KMS-11 (cell line): ENCODE results near the gene SPNS3.

ENCODE experiments used
- H2AFZ ChIP-seq: fragments of 200-600 bp; sonication (generic); 2 replicates; pipeline ENCODE4 v1.6.1; 2016; ENCODE audit warnings: antibody characterized with exemption, mixed run types, low read depth
- H3K27ac ChIP-seq: fragments of 200-600 bp; sonication (generic); 2 replicates; pipeline ENCODE4 v1.6.1; 2016; ENCODE audit warnings: mild to moderate bottlenecking, mixed run types
- H3K27me3 ChIP-seq: fragments of 200-600 bp; sonication (generic); 2 replicates; pipeline ENCODE4 v1.6.1; 2017; ENCODE audit warnings: mild to moderate bottlenecking, low read depth, mixed run types, moderate library complexity; ENCODE audit not compliant: insufficient read depth
- H3K36me3 ChIP-seq: fragments of 200-600 bp; sonication (generic); 2 replicates; pipeline ENCODE4 v1.6.1; 2017; ENCODE audit warnings: mild to moderate bottlenecking, mixed run types; ENCODE audit not compliant: insufficient read depth
- H3K4me1 ChIP-seq: fragments of 200-600 bp; sonication (generic); 2 replicates; pipeline ENCODE4 v1.6.1; 2016; ENCODE audit warnings: mild to moderate bottlenecking, low read depth, mixed run types; ENCODE audit not compliant: poor library complexity, severe bottlenecking
- H3K4me2 ChIP-seq: fragments of 200-600 bp; sonication (generic); 2 replicates; pipeline ENCODE4 v1.7.0; 2016; ENCODE audit warnings: mild to moderate bottlenecking, mixed run types
- H3K4me3 ChIP-seq: fragments of 200-600 bp; sonication (generic); IDR thresholded peaks from 2 replicates; pipeline ENCODE4 v1.6.1; 2017; ENCODE audit warnings: low read depth, low read length, mixed read lengths; ENCODE audit not compliant: insufficient read depth
- H3K79me2 ChIP-seq: fragments of 200-600 bp; sonication (generic); 2 replicates; pipeline ENCODE4 v1.6.1; 2016; ENCODE audit warnings: low read depth, mixed run types; ENCODE audit not compliant: insufficient read depth
- H3K9ac ChIP-seq: fragments of 200-600 bp; sonication (generic); 2 replicates; pipeline ENCODE4 v1.6.1; 2016; ENCODE audit warnings: mild to moderate bottlenecking, mixed run types
- H4K20me1 ChIP-seq: fragments of 200-600 bp; sonication (generic); 2 replicates; pipeline ENCODE4 v1.6.1; 2016; ENCODE audit warnings: mild to moderate bottlenecking, mixed run types; ENCODE audit not compliant: insufficient read depth
- TF ChIP-seq, protein P1 (sequence below): fragments of 200-600 bp; sonication (generic); conservative IDR thresholded peaks from 2 replicates; pipeline ENCODE4 v1.6.1; 2017; ENCODE audit warnings: low read depth, mild to moderate bottlenecking, antibody characterized with exemption, low read length, moderate library complexity, mixed read lengths

SPNS3 gene

DNA sequence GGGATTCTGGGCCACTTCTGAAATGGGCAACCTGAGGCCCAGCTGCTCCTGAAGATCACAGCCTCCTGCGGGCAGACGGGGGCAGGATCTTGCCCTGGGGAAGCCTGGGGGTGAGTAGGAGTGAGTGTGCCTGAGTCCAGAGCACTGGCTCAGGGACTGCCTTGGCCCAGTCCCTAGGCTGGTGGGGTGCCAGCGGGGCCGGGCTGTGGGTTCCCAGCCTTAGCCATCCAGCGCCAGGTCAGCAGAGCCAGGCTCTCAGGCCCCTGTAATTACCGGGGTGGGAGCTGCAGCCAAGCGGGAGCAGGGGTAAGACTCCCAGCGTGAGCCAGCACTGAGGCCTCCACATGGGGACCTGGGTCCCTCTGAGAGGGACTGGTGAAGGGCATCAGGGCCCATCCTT is 73.2 kb downstream of the SPNS3 start:
- Histone ChIP-seq H3K9ac (no peak overlapping the region), H3K79me2 (no peaks in the 10 kb centered on the region), H3K4me3 (no peak overlapping the region), H3K4me1 (no peaks in the 10 kb centered on the region), H3K27me3 (peaks cover 21% of the 10 kb centered on the region; the same call in 1 of the 2 replicates), H4K20me1 (no peaks in the 10 kb centered on the region), H3K36me3 (no peaks in the 10 kb centered on the region), H3K4me2 (no peak overlapping the region), H3K27ac (no peak overlapping the region), H2AFZ (no peak overlapping the region)
- TF ChIP-seq, protein P1, sequence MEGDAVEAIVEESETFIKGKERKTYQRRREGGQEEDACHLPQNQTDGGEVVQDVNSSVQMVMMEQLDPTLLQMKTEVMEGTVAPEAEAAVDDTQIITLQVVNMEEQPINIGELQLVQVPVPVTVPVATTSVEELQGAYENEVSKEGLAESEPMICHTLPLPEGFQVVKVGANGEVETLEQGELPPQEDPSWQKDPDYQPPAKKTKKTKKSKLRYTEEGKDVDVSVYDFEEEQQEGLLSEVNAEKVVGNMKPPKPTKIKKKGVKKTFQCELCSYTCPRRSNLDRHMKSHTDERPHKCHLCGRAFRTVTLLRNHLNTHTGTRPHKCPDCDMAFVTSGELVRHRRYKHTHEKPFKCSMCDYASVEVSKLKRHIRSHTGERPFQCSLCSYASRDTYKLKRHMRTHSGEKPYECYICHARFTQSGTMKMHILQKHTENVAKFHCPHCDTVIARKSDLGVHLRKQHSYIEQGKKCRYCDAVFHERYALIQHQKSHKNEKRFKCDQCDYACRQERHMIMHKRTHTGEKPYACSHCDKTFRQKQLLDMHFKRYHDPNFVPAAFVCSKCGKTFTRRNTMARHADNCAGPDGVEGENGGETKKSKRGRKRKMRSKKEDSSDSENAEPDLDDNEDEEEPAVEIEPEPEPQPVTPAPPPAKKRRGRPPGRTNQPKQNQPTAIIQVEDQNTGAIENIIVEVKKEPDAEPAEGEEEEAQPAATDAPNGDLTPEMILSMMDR = no peak

GRCh38 chr17:4507361-4508111 is 73.8 kb downstream of the SPNS3 start:
- Histone ChIP-seq H3K79me2 (no peaks in the 10 kb centered on the region), H3K4me3 (no peak overlapping the region)

DNA sequence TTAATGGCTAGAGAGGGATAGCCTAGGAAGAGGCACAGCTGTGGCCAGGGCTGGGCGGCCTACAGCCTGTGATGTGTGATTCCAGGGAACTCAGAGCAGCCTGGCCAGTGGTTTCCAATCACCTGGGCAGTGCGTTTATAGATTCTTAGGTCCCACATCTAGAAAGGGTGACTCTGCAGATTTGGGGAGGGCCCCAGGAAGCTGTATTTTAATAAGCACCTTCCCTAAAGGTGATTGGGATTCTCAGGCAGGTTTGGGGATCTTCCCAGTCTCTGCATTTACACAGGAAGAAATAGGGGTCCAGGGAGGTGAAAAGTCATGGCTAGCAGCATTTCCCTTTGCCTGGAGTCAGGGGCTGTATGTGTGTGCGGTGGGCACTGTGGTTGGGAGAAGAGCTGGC is 74.5 kb downstream of the SPNS3 start:
- TF ChIP-seq, protein P1 = no peak
- Histone ChIP-seq H3K4me3 (no peak overlapping the region), H3K79me2 (no peaks in the 10 kb centered on the region), H3K4me2 (no peak overlapping the region), H3K27me3 (peaks cover 10% of the 10 kb centered on the region; the same call in 1 of the 2 replicates), H3K36me3 (no peaks in the 10 kb centered on the region), H4K20me1 (no peaks in the 10 kb centered on the region), H3K27ac (no peak overlapping the region), H3K4me1 (no peaks in the 10 kb centered on the region), H3K9ac (no peak overlapping the region), H2AFZ (no peak overlapping the region)

More at GRCh38 chr17:4507361-4508111, 73.8 kb downstream of the SPNS3 start:
- Histone ChIP-seq H2AFZ (no peak overlapping the region), H4K20me1 (no peaks in the 10 kb centered on the region), H3K4me2 (no peak overlapping the region), H3K4me1 (no peaks in the 10 kb centered on the region), H3K27me3 (peaks cover 17% of the 10 kb centered on the region; the same call in 1 of the 2 replicates), H3K9ac (no peak overlapping the region), H3K36me3 (no peaks in the 10 kb centered on the region), H3K27ac (no peak overlapping the region)
- TF ChIP-seq, protein P1 = no peak

DNA sequence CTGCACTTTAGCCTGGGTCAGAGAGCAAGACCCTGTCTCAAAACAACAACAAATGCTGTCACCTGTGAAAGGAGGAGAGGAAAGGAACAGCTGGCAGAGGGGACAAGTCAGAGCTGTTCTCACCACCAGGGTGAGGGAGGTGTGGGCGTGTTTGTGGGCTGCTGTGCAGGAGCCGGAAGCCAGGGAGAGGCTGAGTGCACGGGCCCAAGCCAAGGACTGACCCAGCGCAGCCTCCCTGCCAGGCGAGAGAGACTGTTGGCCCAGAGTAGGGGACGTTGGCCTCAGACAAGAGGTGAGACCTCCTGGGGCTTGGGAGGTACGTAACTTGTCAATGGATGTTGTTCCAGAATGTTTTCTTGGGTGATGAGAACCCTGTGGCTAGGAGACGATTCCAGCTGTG is 75.7 kb downstream of the SPNS3 start:
- H3K4me2 ChIP-seq = no peak overlapping the region
- H3K27ac ChIP-seq = no peak overlapping the region
- no peak overlapping the region for H2AFZ ChIP-seq
- no peaks in the 10 kb centered on the region for H3K79me2 ChIP-seq
- no peaks in the 10 kb centered on the region for H3K4me1 ChIP-seq
- no peak overlapping the region for H3K4me3 ChIP-seq
- peaks cover 6% of the 10 kb centered on the region; the same call in 1 of the 2 replicates for H3K27me3 ChIP-seq
- no peak overlapping the region for H3K9ac ChIP-seq
- H4K20me1 ChIP-seq = no peaks in the 10 kb centered on the region
- H3K36me3 ChIP-seq = no peaks in the 10 kb centered on the region
- TF ChIP-seq, protein P1 = no peak
